ENCODE data around the gene KRT28. TPM values are rescaled to one million over a fixed set of nuclear protein-coding genes. Genes with fewer than 3 reads are reported as not detected.

The KRT28 gene
- total RNA-seq, 1 donor from 2014 or later, result not detected

GRCh38 chr17:40813804-40814203 is 14.0 kb upstream of the KRT28 start:
- Mint-ChIP-seq H3K4me1 (peaks cover 8% of the 10 kb centered on the region), H3K27ac (no peak overlapping the region), H3K4me3 (no peak overlapping the region), H3K9me3 (peaks cover 16% of the 10 kb centered on the region), H3K27me3 (peaks cover 49% of the 10 kb centered on the region), H3K36me3 (ENCODE audit: low read depth) (peaks cover 20% of the 10 kb centered on the region)
- intact Hi-C loops (cut with micrococcal nuclease), result no loop called here
- DNase-seq, result no peak

DNA sequence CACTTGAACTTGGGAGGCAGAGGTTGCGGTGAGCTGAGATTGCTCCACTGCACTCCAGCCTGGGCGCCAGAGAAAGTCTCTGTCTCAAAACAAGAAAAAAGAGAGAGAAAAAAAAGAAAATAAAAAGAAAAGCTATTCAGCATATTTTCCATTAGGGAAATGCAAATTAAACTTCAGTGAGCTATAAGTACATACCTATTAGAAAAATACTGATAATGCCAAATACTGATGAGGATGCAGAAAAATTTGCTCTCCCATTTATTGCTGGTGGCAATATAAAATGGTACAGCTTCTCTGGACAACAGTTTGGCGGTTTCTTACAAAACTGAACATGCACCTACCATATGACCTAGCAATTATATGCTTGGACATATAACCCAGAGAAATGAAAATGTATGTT is 12.9 kb upstream of the KRT28 start:
- Mint-ChIP-seq H3K9me3 (peaks cover 11% of the 10 kb centered on the region), H3K4me3 (no peak overlapping the region), H3K36me3 (ENCODE audit: low read depth) (peaks cover 12% of the 10 kb centered on the region), H3K27ac (no peak overlapping the region), H3K4me1 (peaks cover 3% of the 10 kb centered on the region), H3K27me3 (peaks cover 57% of the 10 kb centered on the region)
- intact Hi-C loops (cut with micrococcal nuclease), result no loop called here
- no peak for DNase-seq

DNA sequence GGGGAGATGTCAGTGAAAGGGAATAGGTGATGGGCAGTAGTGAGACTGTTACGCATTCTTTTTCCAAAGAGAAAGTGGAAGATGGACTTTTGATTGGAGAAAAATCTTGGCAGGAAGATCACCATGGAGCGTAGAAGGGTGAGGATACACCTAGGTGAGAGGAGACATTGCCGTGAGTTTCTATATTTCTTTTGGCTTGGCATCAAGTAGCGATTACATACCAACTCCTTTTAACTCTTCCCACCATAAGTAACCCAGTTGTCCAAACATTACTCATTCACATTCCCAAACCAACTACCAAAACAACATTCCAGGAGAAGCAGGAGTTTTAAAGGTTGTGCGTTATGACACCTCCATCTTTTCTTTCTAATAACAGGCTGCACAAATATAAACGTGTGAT is 10.7 kb upstream of the KRT28 start:
- peaks cover 5% of the 10 kb centered on the region for H3K9me3 Mint-ChIP-seq
- no peaks in the 10 kb centered on the region for H3K4me1 Mint-ChIP-seq
- no peaks in the 10 kb centered on the region for H3K36me3 Mint-ChIP-seq (ENCODE audit: low read depth)
- intact Hi-C loops (cut with micrococcal nuclease), result no loop called here
- peak; percentile 10 for DNase-seq
- peaks cover 73% of the 10 kb centered on the region for H3K27me3 Mint-ChIP-seq
- H3K4me3 Mint-ChIP-seq, result no peak overlapping the region
- H3K27ac Mint-ChIP-seq, result no peak overlapping the region

GRCh38 chr17:40809721-40810421 is 10.1 kb upstream of the KRT28 start:
- intact Hi-C loops (cut with micrococcal nuclease), result loop anchor here (10.0 kb wide), 1 partner anchor 735 kb away; no protein-coding TSS in a partner anchor

GRCh38 chr17:40806131-40806530 is 6.4 kb upstream of the KRT28 start:
- Mint-ChIP-seq H3K9me3 (no peaks in the 10 kb centered on the region), H3K27me3 (peaks cover 59% of the 10 kb centered on the region), H3K36me3 (ENCODE audit: low read depth) (no peaks in the 10 kb centered on the region), H3K4me3 (no peak overlapping the region), H3K27ac (no peak overlapping the region), H3K4me1 (peaks cover 2% of the 10 kb centered on the region)
- DNase-seq, result no peak
- intact Hi-C loops (cut with micrococcal nuclease), result loop anchor here (10.0 kb wide), 1 partner anchor 739 kb away; no protein-coding TSS in a partner anchor

More at GRCh38 chr17:40809721-40810421, 10.1 kb upstream of the KRT28 start:
- peaks cover 5% of the 10 kb centered on the region for H3K9me3 Mint-ChIP-seq
- no peak overlapping the region for H3K27ac Mint-ChIP-seq
- H3K27me3 Mint-ChIP-seq, result peaks cover 78% of the 10 kb centered on the region
- no peak overlapping the region for H3K4me3 Mint-ChIP-seq
- H3K36me3 Mint-ChIP-seq (ENCODE audit: low read depth), result no peaks in the 10 kb centered on the region
- no peaks in the 10 kb centered on the region for H3K4me1 Mint-ChIP-seq
- DNase-seq, result peak; percentile 2

DNA sequence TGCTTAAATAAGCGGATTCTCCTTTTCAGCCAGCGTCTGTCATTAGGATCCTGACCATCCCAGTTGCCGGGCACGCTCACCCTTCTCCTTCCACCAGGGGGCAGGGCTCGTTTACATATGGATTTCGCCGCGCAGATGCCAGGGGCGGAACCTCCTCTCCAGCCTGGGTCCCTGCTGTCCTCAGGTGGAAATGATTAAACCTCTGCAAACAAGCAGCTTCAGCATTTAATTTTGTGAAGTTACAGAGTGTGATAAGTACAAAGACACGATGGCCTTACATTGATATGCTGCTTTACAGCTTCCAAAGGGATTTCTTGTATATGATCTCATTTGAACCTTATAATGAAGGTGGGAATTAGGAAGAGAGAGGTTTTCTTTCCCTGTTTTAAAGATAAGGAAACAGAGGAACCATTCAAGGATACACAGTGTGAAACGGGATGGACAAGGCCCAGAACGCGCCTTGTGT is 3.9 kb upstream of the KRT28 start:
- DNase-seq, result peak; percentile 91
- H3K9me3 Mint-ChIP-seq, result no peaks in the 10 kb centered on the region
- H3K4me1 Mint-ChIP-seq, result peaks cover 2% of the 10 kb centered on the region
- no peak overlapping the region for H3K27ac Mint-ChIP-seq
- intact Hi-C loops (cut with micrococcal nuclease), result loop anchor here (1.0 to 10.0 kb wide), 5 partner anchors 524 to 861 kb away; no protein-coding TSS in a partner anchor
- peaks cover 44% of the 10 kb centered on the region for H3K27me3 Mint-ChIP-seq
- H3K4me3 Mint-ChIP-seq, result no peak overlapping the region
- H3K36me3 Mint-ChIP-seq (ENCODE audit: low read depth), result no peaks in the 10 kb centered on the region

GRCh38 chr17:40801157-40801556 is 1.4 kb upstream of the KRT28 start:
- intact Hi-C loops (cut with micrococcal nuclease), result loop anchor here (5.0 to 10.0 kb wide), 2 partner anchors 526 to 744 kb away; no protein-coding TSS in a partner anchor
- peaks cover 2% of the 10 kb centered on the region for H3K4me1 Mint-ChIP-seq
- H3K27ac Mint-ChIP-seq, result no peak overlapping the region
- DNase-seq, result no peak
- no peaks in the 10 kb centered on the region for H3K9me3 Mint-ChIP-seq
- H3K27me3 Mint-ChIP-seq, result peaks cover 33% of the 10 kb centered on the region
- H3K36me3 Mint-ChIP-seq (ENCODE audit: low read depth), result no peaks in the 10 kb centered on the region
- no peak overlapping the region for H3K4me3 Mint-ChIP-seq

DNA sequence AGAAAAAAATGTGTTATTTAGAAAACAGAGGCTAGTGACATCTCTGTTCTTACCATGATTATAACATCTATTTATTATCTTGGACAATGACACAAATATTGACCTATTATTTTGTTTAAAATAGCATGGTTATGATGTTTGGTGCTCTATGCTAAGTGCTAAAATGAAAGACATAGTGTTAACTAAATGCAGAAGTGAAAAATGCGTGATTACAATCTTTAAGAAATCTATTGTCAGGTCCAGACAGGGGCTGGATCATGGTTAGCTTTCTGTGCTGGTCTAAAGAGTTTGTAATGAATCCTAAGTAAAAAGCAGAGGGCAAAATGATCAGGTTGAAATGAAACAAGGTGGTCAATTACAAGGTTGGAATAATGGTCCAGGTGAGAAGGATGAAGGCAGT is 622 bp upstream of the KRT28 start:
- intact Hi-C loops (cut with micrococcal nuclease), result loop anchor here (5.0 to 10.0 kb wide), 2 partner anchors 527 to 744 kb away; no protein-coding TSS in a partner anchor
- Mint-ChIP-seq H3K9me3 (no peaks in the 10 kb centered on the region), H3K27me3 (peaks cover 30% of the 10 kb centered on the region)

GRCh38 chr17:40796846-40797245 is 2.9 kb downstream of the KRT28 start:
- H3K4me3 Mint-ChIP-seq, result no peak overlapping the region
- no peaks in the 10 kb centered on the region for H3K9me3 Mint-ChIP-seq
- H3K36me3 Mint-ChIP-seq (ENCODE audit: low read depth), result no peaks in the 10 kb centered on the region
- no peaks in the 10 kb centered on the region for H3K4me1 Mint-ChIP-seq
- H3K27me3 Mint-ChIP-seq, result peaks cover 26% of the 10 kb centered on the region
- no peak for DNase-seq
- intact Hi-C loops (cut with micrococcal nuclease), result no loop called here
- H3K27ac Mint-ChIP-seq, result no peak overlapping the region

More for the DNA sequence above, 622 bp upstream of the KRT28 start:
- peaks cover 2% of the 10 kb centered on the region for H3K4me1 Mint-ChIP-seq
- no peak for DNase-seq
- no peak overlapping the region for H3K4me3 Mint-ChIP-seq
- no peaks in the 10 kb centered on the region for H3K36me3 Mint-ChIP-seq (ENCODE audit: low read depth)
- no peak overlapping the region for H3K27ac Mint-ChIP-seq

- Mint-ChIP-seq H3K4me1 (peaks cover 2% of the 10 kb centered on the region), H3K27ac (no peak overlapping the region), H3K36me3 (ENCODE audit: low read depth) (no peaks in the 10 kb centered on the region), H3K27me3 (peaks cover 29% of the 10 kb centered on the region), H3K4me3 (no peak overlapping the region), H3K9me3 (no peaks in the 10 kb centered on the region)
- DNase-seq, result no peak
- intact Hi-C loops (cut with micrococcal nuclease), result no loop called here
Observed at GRCh38 chr17:40795019-40795667, 4.6 kb downstream of the KRT28 start.

DNA sequence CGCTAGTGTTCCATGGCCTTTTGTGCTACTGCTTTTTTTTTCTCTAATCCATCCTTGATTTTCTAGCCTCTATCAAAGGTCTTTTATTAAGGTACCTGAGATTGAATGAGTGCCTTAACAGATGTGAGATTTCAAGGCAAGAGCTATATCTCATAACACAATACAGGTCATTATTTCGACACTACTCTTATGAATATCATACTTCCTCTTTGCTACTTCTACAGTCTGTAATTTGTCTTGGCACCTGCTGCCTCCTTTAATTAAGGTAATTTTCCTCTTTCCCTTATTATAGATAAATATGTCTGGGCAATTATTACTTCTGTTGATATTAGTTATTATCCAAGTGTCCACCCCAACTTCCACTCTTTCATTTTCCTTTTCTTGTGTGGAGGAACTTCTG is 5.3 kb downstream of the KRT28 start:
- Mint-ChIP-seq H3K36me3 (ENCODE audit: low read depth) (no peaks in the 10 kb centered on the region), H3K4me1 (peaks cover 2% of the 10 kb centered on the region), H3K4me3 (no peak overlapping the region), H3K27me3 (peaks cover 28% of the 10 kb centered on the region), H3K27ac (no peak overlapping the region), H3K9me3 (no peaks in the 10 kb centered on the region)
- no peak for DNase-seq
- intact Hi-C loops (cut with micrococcal nuclease), result no loop called here

DNA sequence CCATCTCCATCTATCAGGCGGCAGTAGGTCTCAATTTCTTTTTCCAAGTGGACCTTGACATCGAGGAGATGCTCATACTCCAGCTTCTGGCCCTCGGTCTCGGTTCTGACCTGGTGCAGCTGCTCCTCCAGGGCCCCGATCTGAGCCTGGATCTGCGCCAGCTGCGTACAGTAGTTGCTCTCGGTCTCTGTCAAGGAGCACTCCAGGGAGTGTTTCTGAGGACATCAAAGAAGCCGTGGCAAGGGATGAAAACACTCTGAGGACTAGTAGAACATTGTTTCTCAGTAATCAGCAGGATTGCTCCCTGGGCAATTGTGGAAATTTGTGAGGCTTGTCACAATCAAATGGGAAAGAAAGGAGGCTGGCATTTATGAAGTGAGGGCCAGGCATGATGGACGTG is 5.9 kb downstream of the KRT28 start:
- no peaks in the 10 kb centered on the region for H3K36me3 Mint-ChIP-seq (ENCODE audit: low read depth)
- DNase-seq, result no peak
- peaks cover 2% of the 10 kb centered on the region for H3K4me1 Mint-ChIP-seq
- peaks cover 28% of the 10 kb centered on the region for H3K27me3 Mint-ChIP-seq
- H3K9me3 Mint-ChIP-seq, result no peaks in the 10 kb centered on the region
- intact Hi-C loops (cut with micrococcal nuclease), result no loop called here
- no peak overlapping the region for H3K4me3 Mint-ChIP-seq
- no peak overlapping the region for H3K27ac Mint-ChIP-seq

GRCh38 chr17:40791787-40792436 is 7.8 kb downstream of the KRT28 start:
- H3K4me3 Mint-ChIP-seq, result no peak overlapping the region
- intact Hi-C loops (cut with micrococcal nuclease), result loop anchor here (1.0 kb wide), 1 partner anchor 172 kb away; no protein-coding TSS in a partner anchor
- H3K4me1 Mint-ChIP-seq, result peaks cover 2% of the 10 kb centered on the region
- no peaks in the 10 kb centered on the region for H3K36me3 Mint-ChIP-seq (ENCODE audit: low read depth)
- no peak overlapping the region for H3K27ac Mint-ChIP-seq
- peaks cover 32% of the 10 kb centered on the region for H3K27me3 Mint-ChIP-seq
- DNase-seq, result no peak
- no peaks in the 10 kb centered on the region for H3K9me3 Mint-ChIP-seq

- DNase-seq, result no peak
- Mint-ChIP-seq H3K36me3 (ENCODE audit: low read depth) (no peaks in the 10 kb centered on the region), H3K9me3 (no peaks in the 10 kb centered on the region), H3K4me3 (no peak overlapping the region), H3K27me3 (peaks cover 28% of the 10 kb centered on the region), H3K27ac (no peak overlapping the region), H3K4me1 (peaks cover 2% of the 10 kb centered on the region)
- intact Hi-C loops (cut with micrococcal nuclease), result loop anchor here (1.0 kb wide), 1 partner anchor 171 kb away; no protein-coding TSS in a partner anchor
Observed at GRCh38 chr17:40791111-40791510, 8.6 kb downstream of the KRT28 start.

All from activated CD4-positive, alpha-beta T cell treated with anti-CD3 and anti-CD28 coated beads, Interleukin-2, amount 10 ng/mL, durations not matched to agents 24 days and 14 days (primary cell).